H1 (cell line): ENCODE results near the gene CASZ1. TPM values are rescaled to one million over a fixed set of nuclear protein-coding genes. Genes with fewer than 3 reads are reported as not detected.

ENCODE experiments used
- ASH2L ChIP-seq: fragments of 200-600, 300-600 bp; sonication (generic); IDR thresholded peaks from one replicate; pipeline ENCODE4 v1.7.1; 2017; ENCODE audit warnings: low read length
- ATF2 ChIP-seq: IDR thresholded peaks from 2 replicates; pipeline ENCODE4 v1.6.1; 2012; ENCODE audit warnings: low read length, inconsistent platforms
- BCL11A ChIP-seq, 2 experiments: IDR thresholded peaks; one replicate each; pipeline ENCODE4 v1.6.1; 2011; ENCODE audit warnings: low read depth in 2 of 2, low read length in 2 of 2, mild to moderate bottlenecking in 2 of 2
- EGR1 ChIP-seq: IDR thresholded peaks from 2 replicates; pipeline ENCODE4 v1.6.1; 2011; ENCODE audit warnings: low read depth, low read length, borderline replicate concordance
- EP300 ChIP-seq, 2 experiments: IDR thresholded peaks; 1 replicate in 1 of 2; 2 replicates in 1 of 2; pipeline ENCODE4 v1.6.1; 2011 to 2012; ENCODE audit warnings: low read depth in 2 of 2, low read length in 2 of 2, mild to moderate bottlenecking in 2 of 2, borderline replicate concordance in 1 of 2, inconsistent platforms in 1 of 2, moderate library complexity in 1 of 2
- HDAC6 ChIP-seq: IDR thresholded peaks from one replicate; pipeline ENCODE4 v1.7.1; 2012; ENCODE audit warnings: low read depth, mild to moderate bottlenecking, inconsistent platforms, low read length, moderate library complexity
- POLR2A ChIP-seq, 2 experiments: IDR thresholded peaks; 1 replicate in 1 of 2; 2 replicates in 1 of 2; pipeline ENCODE4 v1.6.1; 2011; ENCODE audit warnings: low read depth in 2 of 2, low read length in 2 of 2, mild to moderate bottlenecking in 2 of 2; ENCODE audit errors: control extremely low read depth in 1 of 2
- RBBP5 ChIP-seq: IDR thresholded peaks from 2 replicates; pipeline ENCODE4 v1.7.1; 2012; ENCODE audit warnings: low read depth, mild to moderate bottlenecking, inconsistent platforms, low read length, moderate library complexity, borderline replicate concordance
- SIX5 ChIP-seq: IDR thresholded peaks from 2 replicates; pipeline ENCODE4 v1.6.1; 2011; ENCODE audit warnings: mild to moderate bottlenecking, low read depth, low read length
- polyA plus RNA-seq, 7 experiments: library from polyadenylated mRNA; depleted of rRNA in 3 of 7; stranded (reverse) in 5 of 7; unstranded in 2 of 7; fragments of >200 nt in 5 of 7; fragments of 200-250 nt in 2 of 7; gene quantifications; 1 replicate in 5 of 7; 2 replicates in 1 of 7; 4 replicates in 1 of 7; pipeline versions ENCODE4 v1.2.1 to v1.2.3, GENCODE V29; 2011 to 2013; ENCODE audit warnings: missing spikeins in 2 of 7, mixed read lengths in 2 of 7
- total RNA-seq: library from RNA; stranded (reverse); fragmentation: NEBNext Ultra II Directional; extraction: Animal tissue kit (Norgen Biotek cat#: 25700); gene quantifications from 2 replicates; pipeline ENCODE4 v1.2.1, GENCODE V29; 2021

Gene CASZ1
- total and polyA plus RNA-seq, 2 of the 8 experiments (the other 6 are each of a cell fraction or from before 2014, with no cell fraction given) = 4.4 to 7.7 TPM

GRCh38 chr1:10670190-10670589 lies 126.3 kb downstream of the CASZ1 start (continued):
- no peak for TF ChIP-seq ATF2
- TF ChIP-seq EGR1 = no peak
- no peak for TF ChIP-seq SIX5
- no peak for TF ChIP-seq HDAC6
- TF ChIP-seq ASH2L = no peak
- TF ChIP-seq POLR2A (IDR thresholded peaks at IDR 0.05; ENCODE audit: control extremely low read depth in 1 of 2, low read depth in 2 of 2, low read length in 2 of 2) = no peak
- TF ChIP-seq EP300 (IDR thresholded peaks at IDR 0.05; ENCODE audit: borderline replicate concordance in 1 of 2, low read depth in 2 of 2, low read length in 2 of 2) = no peak
- no peak for TF ChIP-seq RBBP5
- no peak for TF ChIP-seq BCL11A (IDR thresholded peaks at IDR 0.05; ENCODE audit: low read depth in 2 of 2, low read length in 2 of 2)
